ENCODE data around the gene LHFPL3. TPM values are rescaled to one million over a fixed set of nuclear protein-coding genes. Genes with fewer than 3 reads are reported as not detected.

Gene LHFPL3
- total and polyA plus RNA-seq, 2 of the 13 experiments (the other 11 are each of a cell fraction or from before 2014, with no cell fraction given) = not detected

DNA sequence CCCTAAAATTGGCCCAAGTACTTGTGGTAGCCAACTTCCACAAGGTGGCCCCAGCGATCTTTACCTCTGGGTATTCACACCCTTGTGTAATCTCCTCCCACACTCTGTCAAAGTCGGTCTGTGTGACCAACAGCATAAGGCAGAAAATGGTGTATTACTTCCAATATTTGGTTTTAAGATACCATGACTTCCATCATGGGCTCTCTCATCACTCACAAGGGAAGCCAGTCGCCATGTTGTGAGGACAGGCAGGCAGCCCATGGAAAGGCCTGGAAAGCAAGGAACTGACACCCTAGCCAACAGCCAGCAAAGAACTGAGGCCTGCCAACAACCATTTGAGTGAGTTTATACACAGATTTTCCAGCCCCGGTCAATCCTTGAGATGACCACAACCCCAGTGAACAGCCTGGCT is 594.6 kb downstream of the LHFPL3 start:
- DNase-seq (ENCODE audit: low spot score) (peak; percentile 84), FAIRE-seq (peak; percentile 88), ATAC-seq (peak; percentile 95)
- BruUV-seq (replicated peaks) = no TSS peak
- H3K4me1 ChIP-seq (ENCODE audit: insufficient read depth, low read length) = peaks cover 31% of the 10 kb centered on the region
- WGBS (ENCODE audit: low lambda C conversion rate) = 6% methylated on average over 4 of the region's 4 CpGs
- H3K4me2 ChIP-seq (ENCODE audit: low read depth, low read length) = peak overlapping the region; percentile 52
- ChIA-PET CTCF (ENCODE audit: low intra/inter-chr PET ratio, low total read pairs) (interaction anchor here (1.0 to 1.8 kb wide), 4 partner anchors 39 to 506 kb away, joined by 4 to 6 read pairs (median 4); no protein-coding TSS in a partner anchor), POLR2A (no interaction called here)
- in situ Hi-C loops (cut with HindIII; ENCODE audit: extremely low pct_ligation_motif_present, low pct_unique_long_range_greater_than_20kb) = no loop called here
- no peaks in the 10 kb centered on the region for H4K20me1 ChIP-seq (ENCODE audit: insufficient read depth, low read length)
- no peaks in the 10 kb centered on the region for H3K79me2 ChIP-seq (ENCODE audit: insufficient read depth, low read length)
- intact Hi-C loops (cut with micrococcal nuclease; ENCODE audit: unreplicated experiment) = loop anchor here (1.0 to 5.0 kb wide), 4 partner anchors 60 to 666 kb away; no protein-coding TSS in a partner anchor
- H2AFZ ChIP-seq (ENCODE audit: low read length) = no peak overlapping the region
- no peak overlapping the region for H3K4me3 ChIP-seq (replicated peaks in 1 of 3; ENCODE audit: insufficient read depth in 1 of 3, low read depth in 2 of 3, low read length in 3 of 3)
- 0 out of 5 replicates have a peak, but pooled peaks cover 0 to 3% of the 10 kb centered on the region in 2 experiments for H3K27me3 ChIP-seq (ENCODE audit: control insufficient read depth in 1 of 2, insufficient read depth in 2 of 2, low read length in 2 of 2)
- no peak overlapping the region for H3K27ac ChIP-seq (ENCODE audit: extremely low read length, insufficient read depth, low read length)
- H3K9ac ChIP-seq (ENCODE audit: insufficient read depth, low read depth, low read length) = no peak overlapping the region
- no peaks in the 10 kb centered on the region for H3K9me3 ChIP-seq (ENCODE audit: low read length)
- H3K36me3 ChIP-seq (replicated peaks in 1 of 2; ENCODE audit: control insufficient read depth in 1 of 2, insufficient read depth in 2 of 2, low read length in 2 of 2) = no peaks in the 10 kb centered on the region
- TF ChIP-seq PITX1 (CRISPR knock-in tag; IDR thresholded peaks at IDR 0.05) (no peak), FOXP4 (CRISPR knock-in tag; IDR thresholded peaks at IDR 0.05) (no peak), MNT (IDR thresholded peaks at IDR 0.05) (no peak), ZMYM2 (CRISPR knock-in tag; IDR thresholded peaks at IDR 0.05) (no peak), ZNF337 (CRISPR knock-in tag; IDR thresholded peaks at IDR 0.05; ENCODE audit: borderline replicate concordance, low read depth) (no peak), RAD51 (IDR thresholded peaks at IDR 0.05; ENCODE audit: borderline replicate concordance) (no peak), ZNF382 (CRISPR knock-in tag; IDR thresholded peaks at IDR 0.05; ENCODE audit: borderline replicate concordance) (no peak), E2F5 (CRISPR knock-in tag; conservative IDR thresholded peaks at IDR 0.05) (no peak), SOX6 (IDR thresholded peaks at IDR 0.05) (no peak), SOX6 (CRISPR knock-in tag; IDR thresholded peaks at IDR 0.05) (peak; percentile 30; the same call in 1 of the 2 replicates), JUN (CRISPR knock-in tag; IDR thresholded peaks at IDR 0.05) (no peak), RNF219 (CRISPR knock-in tag; IDR thresholded peaks at IDR 0.05) (no peak), ZFP41 (CRISPR knock-in tag; IDR thresholded peaks at IDR 0.05; ENCODE audit: borderline replicate concordance) (no peak), ZNF362 (CRISPR knock-in tag; IDR thresholded peaks at IDR 0.05; ENCODE audit: borderline replicate concordance) (no peak)
